DND-41 (cell line): ENCODE data around the gene ATIC.

ENCODE experiments used
- CTCF ChIP-seq: IDR thresholded peaks from 2 replicates; pipeline ENCODE4 v1.5.1; 2012; ENCODE audit warnings: borderline replicate concordance, low read length, moderate library complexity, mild to moderate bottlenecking; ENCODE audit not compliant: poor library complexity, severe bottlenecking; ENCODE audit errors: extremely low read depth
- EZH2 ChIP-seq: IDR thresholded peaks from 3 replicates; pipeline ENCODE4 v1.6.1; 2012; ENCODE audit warnings: borderline replicate concordance, low read depth, mild to moderate bottlenecking, moderate library complexity, low read length, inconsistent platforms; ENCODE audit not compliant: severe bottlenecking

GRCh38 chr2:215365184-215365658, 53.4 kb downstream of the ATIC start:
- TF ChIP-seq CTCF, result no peak
- no peak for TF ChIP-seq EZH2
